ENCODE data around the gene FREM1. TPM values are rescaled to one million over a fixed set of nuclear protein-coding genes. Genes with fewer than 3 reads are reported as not detected.
A peak's percentile ranks its signal among the peaks of the same experiment; 100 is the strongest.

The FREM1 gene
- total RNA-seq, 1 donor from 2014 or later = not detected

GRCh38 chr9:14799030-14799429 is 111.2 kb downstream of the FREM1 start:
- DNase-seq (ENCODE audit: low read depth) = no peak
- no peaks in the 10 kb centered on the region for H3K36me3 ChIP-seq (ENCODE audit: control insufficient read depth, insufficient read depth, low read length)
- FAIRE-seq = no peak
- H3K27me3 ChIP-seq (ENCODE audit: control insufficient read depth, insufficient read depth, low read length) = no peaks in the 10 kb centered on the region
- no peak overlapping the region for H3K4me3 ChIP-seq (ENCODE audit: low read depth, low read length)
- no peak for TF ChIP-seq CTCF (IDR thresholded peaks at IDR 0.05; ENCODE audit: insufficient read depth, low read length, severe bottlenecking)

- FAIRE-seq = no peak
Measured at GRCh38 chr9:14797435-14797834, 112.8 kb downstream of the FREM1 start.

GRCh38 chr9:14793389-14793788 is 116.8 kb downstream of the FREM1 start:
- Histone ChIP-seq H3K4me3 (ENCODE audit: low read depth, low read length) (no peak overlapping the region), H3K36me3 (ENCODE audit: control insufficient read depth, insufficient read depth, low read length) (no peaks in the 10 kb centered on the region), H3K27me3 (ENCODE audit: control insufficient read depth, insufficient read depth, low read length) (no peaks in the 10 kb centered on the region)
- FAIRE-seq (no peak), DNase-seq (ENCODE audit: low read depth) (no peak)
- no peak for TF ChIP-seq CTCF (IDR thresholded peaks at IDR 0.05; ENCODE audit: insufficient read depth, low read length, severe bottlenecking)

More at GRCh38 chr9:14797435-14797834, 112.8 kb downstream of the FREM1 start:
- DNase-seq (ENCODE audit: low read depth) = peak; percentile 74
- TF ChIP-seq CTCF (IDR thresholded peaks at IDR 0.05; ENCODE audit: insufficient read depth, low read length, severe bottlenecking) = no peak
- Histone ChIP-seq H3K27me3 (ENCODE audit: control insufficient read depth, insufficient read depth, low read length) (no peaks in the 10 kb centered on the region), H3K36me3 (ENCODE audit: control insufficient read depth, insufficient read depth, low read length) (no peaks in the 10 kb centered on the region), H3K4me3 (ENCODE audit: low read depth, low read length) (no peak overlapping the region)

- Histone ChIP-seq H3K27me3 (ENCODE audit: control insufficient read depth, insufficient read depth, low read length) (no peaks in the 10 kb centered on the region), H3K36me3 (ENCODE audit: control insufficient read depth, insufficient read depth, low read length) (no peaks in the 10 kb centered on the region), H3K4me3 (ENCODE audit: low read depth, low read length) (no peak overlapping the region)
- DNase-seq (ENCODE audit: low read depth) = no peak
- FAIRE-seq = no peak
- no peak for TF ChIP-seq CTCF (IDR thresholded peaks at IDR 0.05; ENCODE audit: insufficient read depth, low read length, severe bottlenecking)
Measured at GRCh38 chr9:14790628-14791027, 119.6 kb downstream of the FREM1 start.

GRCh38 chr9:14788846-14789245 is 121.4 kb downstream of the FREM1 start:
- H3K36me3 ChIP-seq (ENCODE audit: control insufficient read depth, insufficient read depth, low read length) = no peaks in the 10 kb centered on the region
- FAIRE-seq = no peak
- TF ChIP-seq CTCF (IDR thresholded peaks at IDR 0.05; ENCODE audit: insufficient read depth, low read length, severe bottlenecking) = no peak
- no peaks in the 10 kb centered on the region for H3K27me3 ChIP-seq (ENCODE audit: control insufficient read depth, insufficient read depth, low read length)
- no peak for DNase-seq (ENCODE audit: low read depth)
- H3K4me3 ChIP-seq (ENCODE audit: low read depth, low read length) = no peak overlapping the region

- Histone ChIP-seq H3K27me3 (ENCODE audit: control insufficient read depth, insufficient read depth, low read length) (no peaks in the 10 kb centered on the region), H3K36me3 (ENCODE audit: control insufficient read depth, insufficient read depth, low read length) (no peaks in the 10 kb centered on the region), H3K4me3 (ENCODE audit: low read depth, low read length) (no peak overlapping the region)
- DNase-seq (ENCODE audit: low read depth) (no peak), FAIRE-seq (no peak)
- TF ChIP-seq CTCF (IDR thresholded peaks at IDR 0.05; ENCODE audit: insufficient read depth, low read length, severe bottlenecking) = no peak
Measured at GRCh38 chr9:14783358-14783757, 126.9 kb downstream of the FREM1 start.
